ENCODE results near the gene FXYD2. TPM values are rescaled to one million over a fixed set of nuclear protein-coding genes. Genes with fewer than 3 reads are reported as not detected.
A peak's percentile ranks its signal among the peaks of the same experiment; 100 is the strongest.
"Not testable (repeated sequence)": the region's sequence is repeated elsewhere in the genome, so short reads cannot be mapped to it uniquely, and the experiment has no call there.

FXYD2 gene
- total and polyA plus RNA-seq, 2 of the 13 experiments (the other 11 are each of a cell fraction or from before 2014, with no cell fraction given), result 45.9 to 106 TPM

GRCh38 chr11:117814204-117814765 lies 10.3 kb downstream of the FXYD2 start:
- Histone ChIP-seq H3K4me3 (replicated peaks in 1 of 3; ENCODE audit: insufficient read depth in 1 of 3, low read depth in 2 of 3, low read length in 3 of 3) (peak overlapping the region in 2 of 3 experiments; percentile 19 to 61; a peak in 3 of 6 replicates), H3K4me2 (ENCODE audit: low read depth, low read length) (peak overlapping the region; percentile 90), H3K9ac (ENCODE audit: insufficient read depth, low read depth, low read length) (peak overlapping the region; percentile 34), H2AFZ (ENCODE audit: low read length) (no peak overlapping the region), H3K27ac (ENCODE audit: extremely low read length, insufficient read depth, low read length) (no peak overlapping the region), H3K27me3 (ENCODE audit: control insufficient read depth in 1 of 2, insufficient read depth in 2 of 2, low read length in 2 of 2) (peaks cover 0 to 5% of the 10 kb centered on the region in 2 experiments; a peak in 1 of 5 replicates), H3K36me3 (replicated peaks in 1 of 2; ENCODE audit: control insufficient read depth in 1 of 2, insufficient read depth in 2 of 2, low read length in 2 of 2) (no peaks in the 10 kb centered on the region), H3K9me3 (ENCODE audit: low read length) (no peaks in the 10 kb centered on the region), H3K4me1 (ENCODE audit: insufficient read depth, low read length) (peaks cover 52% of the 10 kb centered on the region), H4K20me1 (ENCODE audit: insufficient read depth, low read length) (peaks cover 3% of the 10 kb centered on the region; the same call in 1 of the 2 replicates), H3K79me2 (ENCODE audit: insufficient read depth, low read length) (no peaks in the 10 kb centered on the region)
- DNase-seq (ENCODE audit: low spot score) (no peak), FAIRE-seq (no peak), ATAC-seq (no peak)
- WGBS (ENCODE audit: low lambda C conversion rate), result 47% methylated on average over 6 of the region's 7 CpGs
- ChIA-PET CTCF (ENCODE audit: low intra/inter-chr PET ratio, low total read pairs) (no interaction called here), POLR2A (interaction anchor here (2.2 kb wide), 1 partner anchor 10 kb away, joined by 10 read pairs; the partner anchor contains the start of gene FXYD2)
- TF ChIP-seq ARID4A (CRISPR knock-in tag; IDR thresholded peaks at IDR 0.05; ENCODE audit: borderline replicate concordance) (0 out of 2 replicates have a peak, but pooled peaks have one; percentile 13), HDAC1 (CRISPR knock-in tag; IDR thresholded peaks at IDR 0.05) (0 out of 2 replicates have a peak, but pooled peaks have one; percentile 3), ARNTL (CRISPR knock-in tag; IDR thresholded peaks at IDR 0.05) (0 out of 2 replicates have a peak, but pooled peaks have one; percentile 39), NR1H2 (CRISPR knock-in tag; IDR thresholded peaks at IDR 0.05; ENCODE audit: borderline replicate concordance, low read depth) (no peak), ASH2L (IDR thresholded peaks at IDR 0.05; ENCODE audit: insufficient read length, low read depth, low read length) (no peak), HIVEP1 (CRISPR knock-in tag; IDR thresholded peaks at IDR 0.05) (no peak), USF2 (IDR thresholded peaks at IDR 0.05; ENCODE audit: low read depth, low read length) (peak; percentile 46), USF2 (CRISPR knock-in tag; IDR thresholded peaks at IDR 0.05; ENCODE audit: borderline replicate concordance) (peak; percentile 61; the same call in 1 of the 2 replicates), BHLHE40 (IDR thresholded peaks at IDR 0.05; ENCODE audit: low read length) (0 out of 2 replicates have a peak, but pooled peaks have one; percentile 23), FOXA1 (IDR thresholded peaks at IDR 0.05) (no peak), FOXA1 (CRISPR knock-in tag; IDR thresholded peaks at IDR 0.05) (peak; percentile 77), ZNF547 (CRISPR knock-in tag; IDR thresholded peaks at IDR 0.05) (no peak)
- BruUV-seq (replicated peaks), result no TSS peak
- in situ Hi-C loops (cut with HindIII; ENCODE audit: extremely low pct_ligation_motif_present, low pct_unique_long_range_greater_than_20kb), result no loop called here
- intact Hi-C loops (cut with micrococcal nuclease; ENCODE audit: unreplicated experiment), result no loop called here

GRCh38 chr11:117810056-117810451 lies 14.5 kb downstream of the FXYD2 start:
- peaks cover 11% of the 10 kb centered on the region for H3K4me1 ChIP-seq (ENCODE audit: insufficient read depth, low read length)
- H3K27me3 ChIP-seq (ENCODE audit: control insufficient read depth in 1 of 2, insufficient read depth in 2 of 2, low read length in 2 of 2); H3K9me3 ChIP-seq (ENCODE audit: low read length); intact Hi-C loops (cut with micrococcal nuclease; ENCODE audit: unreplicated experiment); in situ Hi-C loops (cut with HindIII; ENCODE audit: extremely low pct_ligation_motif_present, low pct_unique_long_range_greater_than_20kb); H4K20me1 ChIP-seq (ENCODE audit: insufficient read depth, low read length); FAIRE-seq; H3K27ac ChIP-seq (ENCODE audit: extremely low read length, insufficient read depth, low read length); H3K79me2 ChIP-seq (ENCODE audit: insufficient read depth, low read length); ATAC-seq; H3K9ac ChIP-seq (ENCODE audit: insufficient read depth, low read depth, low read length); DNase-seq (ENCODE audit: low spot score); BruUV-seq (replicated peaks); H3K36me3 ChIP-seq (replicated peaks in 1 of 2; ENCODE audit: control insufficient read depth in 1 of 2, insufficient read depth in 2 of 2, low read length in 2 of 2); POLR2A ChIA-PET; H3K4me3 ChIP-seq (replicated peaks in 1 of 3; ENCODE audit: insufficient read depth in 1 of 3, low read depth in 2 of 3, low read length in 3 of 3); H3K4me2 ChIP-seq (ENCODE audit: low read depth, low read length); H2AFZ ChIP-seq (ENCODE audit: low read length): not testable (repeated sequence)
- 61% methylated on average over 12 of the region's 12 CpGs for WGBS (ENCODE audit: low lambda C conversion rate)
- CTCF ChIA-PET (ENCODE audit: low intra/inter-chr PET ratio, low total read pairs), result interaction anchor here (2.1 to 3.8 kb wide), 3 partner anchors 8 to 367 kb away, joined by 6 to 42 read pairs (median 21); no protein-coding TSS in a partner anchor

Measured in HepG2 (cell line).